ENCODE data around the gene TARBP1. TPM values are rescaled to one million over a fixed set of nuclear protein-coding genes. Genes with fewer than 3 reads are reported as not detected.
"Not testable (repeated sequence)": the region's sequence is repeated elsewhere in the genome, so short reads cannot be mapped to it uniquely, and the experiment has no call there.

The TARBP1 gene
- total RNA-seq, 1 donor from 2014 or later, result 32.4 TPM

DNA sequence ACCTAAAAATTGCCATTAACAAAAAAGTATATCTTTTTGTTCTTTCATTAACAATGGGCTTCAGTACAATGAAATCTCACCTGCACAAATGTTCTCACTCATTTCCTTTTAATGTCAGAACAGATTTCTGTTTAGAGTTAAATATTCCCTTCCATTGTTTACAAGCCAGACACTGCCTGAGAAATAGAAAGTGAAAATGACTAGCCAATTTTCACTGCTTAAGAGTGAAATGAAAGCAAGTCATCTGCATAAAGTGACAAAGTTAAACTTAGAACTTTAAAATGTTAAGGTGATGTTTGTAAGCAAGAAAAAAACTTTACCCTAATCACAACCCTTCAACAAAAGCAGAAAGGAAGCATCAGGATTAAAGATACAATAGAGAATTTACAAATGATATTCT is 78.2 kb downstream of the TARBP1 start:
- Mint-ChIP-seq H3K4me1 (ENCODE audit: low read depth, unreplicated experiment) (peaks cover 5% of the 10 kb centered on the region), H3K27me3 (ENCODE audit: unreplicated experiment) (no peaks in the 10 kb centered on the region), H3K9me3 (ENCODE audit: unreplicated experiment) (peaks cover 4% of the 10 kb centered on the region), H3K36me3 (ENCODE audit: unreplicated experiment) (peaks cover 4% of the 10 kb centered on the region), H3K4me3 (ENCODE audit: unreplicated experiment) (no peak overlapping the region), H3K27ac (ENCODE audit: unreplicated experiment) (no peak overlapping the region)
- no peak for DNase-seq
- TF ChIP-seq CTCF (IDR thresholded peaks at IDR 0.05; ENCODE audit: partially characterized antibody, unreplicated experiment), result no peak

DNA sequence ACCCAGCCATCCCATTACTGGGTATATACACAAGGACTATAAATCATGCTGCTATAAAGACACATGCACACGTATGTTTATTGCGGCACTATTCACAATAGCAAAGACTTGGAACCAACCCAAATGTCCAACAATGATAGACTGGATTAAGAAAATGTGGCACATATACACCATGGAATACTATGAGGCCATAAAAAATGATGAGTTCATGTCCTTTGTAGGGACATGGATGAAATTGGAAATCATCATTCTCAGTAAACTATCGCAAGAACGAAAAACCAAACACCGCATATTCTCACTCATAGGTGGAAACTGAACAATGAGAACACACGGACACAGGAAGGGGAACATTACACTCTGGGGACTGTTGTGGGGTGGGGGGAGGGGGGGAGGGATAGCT is 79.5 kb downstream of the TARBP1 start:
- not testable (repeated sequence) for H3K9me3 Mint-ChIP-seq (ENCODE audit: unreplicated experiment); H3K4me3 Mint-ChIP-seq (ENCODE audit: unreplicated experiment); DNase-seq; H3K36me3 Mint-ChIP-seq (ENCODE audit: unreplicated experiment); H3K27me3 Mint-ChIP-seq (ENCODE audit: unreplicated experiment); H3K27ac Mint-ChIP-seq (ENCODE audit: unreplicated experiment); H3K4me1 Mint-ChIP-seq (ENCODE audit: low read depth, unreplicated experiment)

- H3K4me1 Mint-ChIP-seq (ENCODE audit: low read depth, unreplicated experiment), result peaks cover 5% of the 10 kb centered on the region
- H3K27me3 Mint-ChIP-seq (ENCODE audit: unreplicated experiment), result no peaks in the 10 kb centered on the region
- H3K27ac Mint-ChIP-seq (ENCODE audit: unreplicated experiment), result no peak overlapping the region
- TF ChIP-seq CTCF (IDR thresholded peaks at IDR 0.05; ENCODE audit: partially characterized antibody, unreplicated experiment), result no peak
- H3K9me3 Mint-ChIP-seq (ENCODE audit: unreplicated experiment), result peaks cover 4% of the 10 kb centered on the region
- H3K36me3 Mint-ChIP-seq (ENCODE audit: unreplicated experiment), result peaks cover 4% of the 10 kb centered on the region
- no peak overlapping the region for H3K4me3 Mint-ChIP-seq (ENCODE audit: unreplicated experiment)
- no peak for DNase-seq
Observed at GRCh38 chr1:234398849-234399381, 80.1 kb downstream of the TARBP1 start.

GRCh38 chr1:234397732-234398131 is 81.2 kb downstream of the TARBP1 start:
- no peak for DNase-seq
- TF ChIP-seq CTCF (IDR thresholded peaks at IDR 0.05; ENCODE audit: partially characterized antibody, unreplicated experiment), result no peak
- Mint-ChIP-seq H3K27me3 (ENCODE audit: unreplicated experiment) (no peaks in the 10 kb centered on the region), H3K27ac (ENCODE audit: unreplicated experiment) (no peak overlapping the region), H3K9me3 (ENCODE audit: unreplicated experiment) (peaks cover 4% of the 10 kb centered on the region), H3K4me1 (ENCODE audit: low read depth, unreplicated experiment) (peaks cover 5% of the 10 kb centered on the region), H3K4me3 (ENCODE audit: unreplicated experiment) (no peak overlapping the region), H3K36me3 (ENCODE audit: unreplicated experiment) (peaks cover 4% of the 10 kb centered on the region)

- peaks cover 4% of the 10 kb centered on the region for H3K36me3 Mint-ChIP-seq (ENCODE audit: unreplicated experiment)
- no peak overlapping the region for H3K4me3 Mint-ChIP-seq (ENCODE audit: unreplicated experiment)
- peaks cover 4% of the 10 kb centered on the region for H3K9me3 Mint-ChIP-seq (ENCODE audit: unreplicated experiment)
- no peak overlapping the region for H3K27ac Mint-ChIP-seq (ENCODE audit: unreplicated experiment)
- no peak for TF ChIP-seq CTCF (IDR thresholded peaks at IDR 0.05; ENCODE audit: partially characterized antibody, unreplicated experiment)
- no peaks in the 10 kb centered on the region for H3K27me3 Mint-ChIP-seq (ENCODE audit: unreplicated experiment)
- H3K4me1 Mint-ChIP-seq (ENCODE audit: low read depth, unreplicated experiment), result peaks cover 5% of the 10 kb centered on the region
- no peak for DNase-seq
Observed at GRCh38 chr1:234396871-234397270, 82.1 kb downstream of the TARBP1 start.
